ENCODE results near the gene EMILIN1. TPM values are rescaled to one million over a fixed set of nuclear protein-coding genes. Genes with fewer than 3 reads are reported as not detected.

The EMILIN1 gene
- total and polyA plus RNA-seq, 2 of the 4 experiments (the other 2 are of a cell fraction), result 26.5 to 95.6 TPM

- TF ChIP-seq CTCF (conservative IDR thresholded peaks at IDR 0.05; ENCODE audit: low read depth, low read length), result no peak
Observed at GRCh38 chr2:27042985-27043634, 35.3 kb upstream of the EMILIN1 start (continued).

Measured in IMR-90 (cell line).